SK-N-SH (cell line): ENCODE measurements around the gene ATF7IP2.

ENCODE experiments used
- CTCF ChIP-seq: fragments of 200-600 bp; sonication (generic); IDR thresholded peaks from 2 replicates; pipeline ENCODE4 v1.6.1; 2017; ENCODE audit warnings: antibody characterized with exemption, mild to moderate bottlenecking, moderate library complexity
- ELF1 ChIP-seq: IDR thresholded peaks from 2 replicates; pipeline ENCODE4 v1.4.0; 2012
- JUND ChIP-seq: IDR thresholded peaks from 2 replicates; pipeline ENCODE4 v1.4.0; 2012
- MEF2A ChIP-seq: IDR thresholded peaks from 2 replicates; pipeline ENCODE4 v1.4.0; 2012; ENCODE audit warnings: low read depth, borderline replicate concordance
- POLR2AphosphoS5 ChIP-seq: IDR thresholded peaks from 2 replicates; pipeline ENCODE4 v1.6.1; 2012; ENCODE audit warnings: low read depth, low read length
- RCOR1 ChIP-seq: fragments of 150-350 bp; IDR thresholded peaks from 2 replicates; pipeline ENCODE4 v1.6.1; 2017; ENCODE audit warnings: antibody characterized with exemption, low read length
- RFX5 ChIP-seq: IDR thresholded peaks from 2 replicates; pipeline ENCODE4 v1.6.1; 2012; ENCODE audit warnings: mild to moderate bottlenecking, improper control_type of control experiment, low read length
- SIN3A ChIP-seq: IDR thresholded peaks from 2 replicates; pipeline ENCODE4 v1.6.1; 2012; ENCODE audit warnings: low read depth, mild to moderate bottlenecking, low read length, moderate library complexity, borderline replicate concordance
- TEAD4 ChIP-seq: IDR thresholded peaks from 2 replicates; pipeline ENCODE4 v1.4.0; 2012; ENCODE audit warnings: mild to moderate bottlenecking, borderline replicate concordance; ENCODE audit not compliant: insufficient read depth

- TF ChIP-seq POLR2AphosphoS5 (no peak), SIN3A (no peak), MEF2A (no peak), ELF1 (no peak), RFX5 (no peak), CTCF (no peak), RCOR1 (no peak), JUND (no peak), TEAD4 (no peak)
Observed at GRCh38 chr16:10376229-10376628, 9.6 kb upstream of the ATF7IP2 start.
